ENCODE measurements around the gene DGKG.

DGKG gene

DNA sequence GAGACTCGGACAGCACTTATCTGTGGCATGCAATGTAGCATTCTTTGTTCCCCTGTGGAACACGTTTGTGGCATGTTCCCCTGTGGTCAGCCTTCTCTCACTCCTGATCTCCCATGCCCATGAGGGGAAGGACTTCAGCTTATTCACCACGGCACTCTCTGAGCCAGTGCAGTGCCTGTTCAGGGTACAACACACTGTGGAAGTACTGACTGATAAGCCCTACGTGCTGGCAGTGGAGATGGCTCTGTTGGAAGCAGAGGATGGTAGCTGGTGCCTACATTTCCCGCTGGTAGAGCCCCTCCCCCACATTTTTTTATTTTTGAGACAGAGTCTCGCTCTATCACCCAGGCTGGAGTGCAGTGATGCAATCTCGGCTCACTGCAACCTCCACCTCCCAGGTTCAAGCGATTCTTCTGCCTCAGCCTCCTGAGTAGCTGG is 209.7 kb downstream of the DGKG start:
- Histone ChIP-seq H2BK5ac (ENCODE audit: low read length) (no peak overlapping the region), H3K79me1 (ENCODE audit: low read length) (no peaks in the 10 kb centered on the region), H4K5ac (ENCODE audit: low read length) (no peak overlapping the region), H3K4me2 (ENCODE audit: low read length) (no peak overlapping the region), H2BK120ac (ENCODE audit: low read depth, low read length) (no peak overlapping the region), H2AK5ac (ENCODE audit: low read length) (no peak overlapping the region), H3K4me3 (ENCODE audit: low read length) (no peak overlapping the region), H3K79me2 (ENCODE audit: control insufficient read depth, insufficient read depth, low read length) (no peaks in the 10 kb centered on the region), H3K4me1 (ENCODE audit: control insufficient read depth, low read depth, low read length) (no peaks in the 10 kb centered on the region), H3K27me3 (ENCODE audit: insufficient read depth, low read length, poor library complexity) (no peaks in the 10 kb centered on the region), H3K18ac (ENCODE audit: low read length) (no peak overlapping the region), H3K56ac (ENCODE audit: low read length) (no peak overlapping the region), H3K4ac (ENCODE audit: low read depth, low read length) (no peak overlapping the region), H3K23ac (ENCODE audit: low read length) (no peak overlapping the region), H4K8ac (ENCODE audit: low read depth, low read length) (no peak overlapping the region), H3K36me3 (ENCODE audit: control insufficient read depth, insufficient read depth, low read length) (no peaks in the 10 kb centered on the region), H3K9ac (ENCODE audit: low read length) (no peak overlapping the region), H3K27ac (ENCODE audit: low read depth, low read length) (no peak overlapping the region), H2BK15ac (replicated peaks; ENCODE audit: low read depth) (no peak overlapping the region)
- WGBS (ENCODE audit: extremely low coverage, insufficient coverage, low lambda C conversion rate) = no CpG with 5 or more reads among the region's 8 CpGs
- DNase-seq = no peak

- no peak overlapping the region for H4K5ac ChIP-seq (ENCODE audit: low read length)
- H3K9ac ChIP-seq (ENCODE audit: low read length) = no peak overlapping the region
- no peak overlapping the region for H3K4me2 ChIP-seq (ENCODE audit: low read length)
- no peaks in the 10 kb centered on the region for H3K27me3 ChIP-seq (ENCODE audit: insufficient read depth, low read length, poor library complexity)
- no peak overlapping the region for H2BK120ac ChIP-seq (ENCODE audit: low read depth, low read length)
- H3K36me3 ChIP-seq (ENCODE audit: control insufficient read depth, insufficient read depth, low read length) = no peaks in the 10 kb centered on the region
- H2AK5ac ChIP-seq (ENCODE audit: low read length) = no peak overlapping the region
- H3K18ac ChIP-seq (ENCODE audit: low read length) = no peak overlapping the region
- H2BK15ac ChIP-seq (replicated peaks; ENCODE audit: low read depth) = no peak overlapping the region
- no peaks in the 10 kb centered on the region for H3K4me1 ChIP-seq (ENCODE audit: control insufficient read depth, low read depth, low read length)
- no peak overlapping the region for H3K4ac ChIP-seq (ENCODE audit: low read depth, low read length)
- no peaks in the 10 kb centered on the region for H3K79me2 ChIP-seq (ENCODE audit: control insufficient read depth, insufficient read depth, low read length)
- no peak overlapping the region for H3K4me3 ChIP-seq (ENCODE audit: low read length)
- no peak overlapping the region for H3K23ac ChIP-seq (ENCODE audit: low read length)
- WGBS (ENCODE audit: extremely low coverage, insufficient coverage, low lambda C conversion rate) = no CpG with 5 or more reads among the region's 7 CpGs
- H3K56ac ChIP-seq (ENCODE audit: low read length) = no peak overlapping the region
- H3K79me1 ChIP-seq (ENCODE audit: low read length) = no peaks in the 10 kb centered on the region
- no peak for DNase-seq
- no peak overlapping the region for H2BK5ac ChIP-seq (ENCODE audit: low read length)
- no peak overlapping the region for H4K8ac ChIP-seq (ENCODE audit: low read depth, low read length)
- no peak overlapping the region for H3K27ac ChIP-seq (ENCODE audit: low read depth, low read length)
Observed at GRCh38 chr3:186151077-186151971, 210.7 kb downstream of the DGKG start.

DNA sequence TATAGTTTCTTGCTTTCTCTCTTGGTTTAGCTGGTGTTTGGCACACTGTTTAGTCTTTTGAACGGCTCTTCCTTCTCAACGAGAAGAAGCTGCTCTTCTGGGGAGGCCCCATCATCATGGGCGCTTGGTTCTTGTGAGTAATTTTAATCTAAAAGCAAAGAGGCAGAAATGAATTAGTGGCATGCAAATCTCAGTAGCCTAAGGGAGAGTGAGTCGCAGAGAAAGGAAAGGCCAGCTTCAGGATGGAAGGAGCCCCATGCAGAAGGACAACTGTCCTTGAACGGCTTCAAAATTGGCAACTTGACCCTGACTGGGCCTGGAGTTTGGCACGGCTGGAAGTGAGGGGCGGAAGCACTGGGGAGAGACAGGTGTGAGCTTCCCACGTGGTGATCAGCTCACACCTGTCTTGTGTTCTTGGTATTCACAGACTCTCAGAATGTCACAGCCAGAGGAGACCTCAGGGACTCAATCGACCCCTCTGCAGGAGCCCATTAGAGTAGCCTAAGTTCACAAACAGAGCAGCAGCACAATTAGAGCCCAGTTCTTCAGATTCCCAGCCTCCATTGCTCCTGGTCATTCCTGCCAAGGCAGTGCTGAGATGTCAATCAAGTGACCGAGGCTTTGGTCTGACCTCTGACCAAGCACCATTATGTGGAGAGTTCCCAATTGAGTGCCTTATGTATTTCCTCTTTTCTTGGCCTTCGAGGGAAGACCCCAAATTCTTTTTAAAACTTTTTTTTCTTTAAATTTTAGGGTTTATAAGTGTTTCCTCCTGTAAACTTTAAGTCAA is 211.8 kb downstream of the DGKG start:
- H3K4me3 ChIP-seq (ENCODE audit: low read length) = no peak overlapping the region
- H3K23ac ChIP-seq (ENCODE audit: low read length) = no peak overlapping the region
- no peak overlapping the region for H2AK5ac ChIP-seq (ENCODE audit: low read length)
- no peak overlapping the region for H2BK120ac ChIP-seq (ENCODE audit: low read depth, low read length)
- no peak overlapping the region for H4K8ac ChIP-seq (ENCODE audit: low read depth, low read length)
- no CpG with 5 or more reads among the region's 11 CpGs for WGBS (ENCODE audit: extremely low coverage, insufficient coverage, low lambda C conversion rate)
- no peak overlapping the region for H3K56ac ChIP-seq (ENCODE audit: low read length)
- H3K4me1 ChIP-seq (ENCODE audit: control insufficient read depth, low read depth, low read length) = no peaks in the 10 kb centered on the region
- H3K4me2 ChIP-seq (ENCODE audit: low read length) = no peak overlapping the region
- H4K5ac ChIP-seq (ENCODE audit: low read length) = no peak overlapping the region
- H3K9ac ChIP-seq (ENCODE audit: low read length) = no peak overlapping the region
- H3K4ac ChIP-seq (ENCODE audit: low read depth, low read length) = no peak overlapping the region
- H2BK5ac ChIP-seq (ENCODE audit: low read length) = no peak overlapping the region
- H3K36me3 ChIP-seq (ENCODE audit: control insufficient read depth, insufficient read depth, low read length) = no peaks in the 10 kb centered on the region
- no peaks in the 10 kb centered on the region for H3K79me2 ChIP-seq (ENCODE audit: control insufficient read depth, insufficient read depth, low read length)
- no peaks in the 10 kb centered on the region for H3K27me3 ChIP-seq (ENCODE audit: insufficient read depth, low read length, poor library complexity)
- no peak for DNase-seq
- H3K79me1 ChIP-seq (ENCODE audit: low read length) = no peaks in the 10 kb centered on the region
- H3K18ac ChIP-seq (ENCODE audit: low read length) = no peak overlapping the region
- H2BK15ac ChIP-seq (replicated peaks; ENCODE audit: low read depth) = no peak overlapping the region
- H3K27ac ChIP-seq (ENCODE audit: low read depth, low read length) = no peak overlapping the region

DNA sequence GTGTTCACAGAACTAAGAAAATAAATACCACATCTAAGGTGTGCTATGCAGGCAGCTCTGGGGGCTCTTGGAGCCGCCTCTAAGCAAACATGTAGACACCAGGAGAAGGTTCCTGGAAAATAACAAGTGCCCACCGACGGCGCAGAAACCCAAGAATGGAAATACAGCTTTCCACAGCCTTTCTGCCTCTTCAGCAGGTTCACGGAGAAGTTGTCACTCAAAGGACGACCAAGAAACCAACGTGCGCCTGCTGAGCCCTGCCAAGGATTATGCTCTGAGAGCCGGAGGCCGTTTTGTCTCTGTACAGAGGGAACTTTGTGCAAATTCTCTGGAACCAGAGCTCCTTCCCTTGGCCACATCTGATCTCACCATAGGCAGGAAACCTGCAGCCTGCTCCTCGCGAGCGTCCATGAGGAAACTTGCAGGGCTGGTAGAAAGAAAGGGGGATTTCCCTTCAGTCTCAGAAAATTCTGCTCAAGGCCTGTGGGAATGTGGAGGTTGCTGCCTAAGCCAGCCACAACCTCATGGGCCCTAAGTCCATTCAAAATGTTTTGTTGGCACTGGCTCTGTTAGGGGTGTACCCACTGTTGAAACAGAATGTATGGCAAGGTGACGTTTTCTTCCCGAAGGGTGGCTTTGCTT is 212.6 kb downstream of the DGKG start:
- Histone ChIP-seq H3K56ac (ENCODE audit: low read length) (no peak overlapping the region), H3K36me3 (ENCODE audit: control insufficient read depth, insufficient read depth, low read length) (no peaks in the 10 kb centered on the region), H3K27me3 (ENCODE audit: insufficient read depth, low read length, poor library complexity) (no peaks in the 10 kb centered on the region), H2BK5ac (ENCODE audit: low read length) (no peak overlapping the region), H3K4me2 (ENCODE audit: low read length) (no peak overlapping the region), H3K4me1 (ENCODE audit: control insufficient read depth, low read depth, low read length) (no peaks in the 10 kb centered on the region), H3K27ac (ENCODE audit: low read depth, low read length) (no peak overlapping the region), H3K23ac (ENCODE audit: low read length) (no peak overlapping the region), H4K8ac (ENCODE audit: low read depth, low read length) (no peak overlapping the region), H3K4me3 (ENCODE audit: low read length) (no peak overlapping the region), H4K5ac (ENCODE audit: low read length) (no peak overlapping the region), H2AK5ac (ENCODE audit: low read length) (no peak overlapping the region), H3K9ac (ENCODE audit: low read length) (no peak overlapping the region), H3K4ac (ENCODE audit: low read depth, low read length) (no peak overlapping the region), H3K18ac (ENCODE audit: low read length) (no peak overlapping the region), H2BK15ac (replicated peaks; ENCODE audit: low read depth) (no peak overlapping the region), H2BK120ac (ENCODE audit: low read depth, low read length) (no peak overlapping the region), H3K79me1 (ENCODE audit: low read length) (no peaks in the 10 kb centered on the region), H3K79me2 (ENCODE audit: control insufficient read depth, insufficient read depth, low read length) (no peaks in the 10 kb centered on the region)
- WGBS (ENCODE audit: extremely low coverage, insufficient coverage, low lambda C conversion rate) = no CpG with 5 or more reads among the region's 15 CpGs
- no peak for DNase-seq

- Histone ChIP-seq H2BK120ac (ENCODE audit: low read depth, low read length) (no peak overlapping the region), H2AK5ac (ENCODE audit: low read length) (no peak overlapping the region), H3K4me2 (ENCODE audit: low read length) (no peak overlapping the region), H3K27ac (ENCODE audit: low read depth, low read length) (no peak overlapping the region), H4K8ac (ENCODE audit: low read depth, low read length) (no peak overlapping the region), H3K18ac (ENCODE audit: low read length) (no peak overlapping the region), H3K9ac (ENCODE audit: low read length) (no peak overlapping the region), H2BK5ac (ENCODE audit: low read length) (no peak overlapping the region), H3K4ac (ENCODE audit: low read depth, low read length) (no peak overlapping the region), H3K79me1 (ENCODE audit: low read length) (no peaks in the 10 kb centered on the region), H4K5ac (ENCODE audit: low read length) (no peak overlapping the region), H3K4me1 (ENCODE audit: control insufficient read depth, low read depth, low read length) (no peaks in the 10 kb centered on the region), H3K4me3 (ENCODE audit: low read length) (no peak overlapping the region), H2BK15ac (replicated peaks; ENCODE audit: low read depth) (no peak overlapping the region), H3K36me3 (ENCODE audit: control insufficient read depth, insufficient read depth, low read length) (no peaks in the 10 kb centered on the region), H3K56ac (ENCODE audit: low read length) (no peak overlapping the region), H3K79me2 (ENCODE audit: control insufficient read depth, insufficient read depth, low read length) (no peaks in the 10 kb centered on the region), H3K23ac (ENCODE audit: low read length) (no peak overlapping the region), H3K27me3 (ENCODE audit: insufficient read depth, low read length, poor library complexity) (no peaks in the 10 kb centered on the region)
- no peak for DNase-seq
- WGBS (ENCODE audit: extremely low coverage, insufficient coverage, low lambda C conversion rate) = no CpG with 5 or more reads among the region's 5 CpGs
Observed at GRCh38 chr3:186144257-186144656, 217.8 kb downstream of the DGKG start.
